ENCODE results near the gene SLC26A4.

DNA sequence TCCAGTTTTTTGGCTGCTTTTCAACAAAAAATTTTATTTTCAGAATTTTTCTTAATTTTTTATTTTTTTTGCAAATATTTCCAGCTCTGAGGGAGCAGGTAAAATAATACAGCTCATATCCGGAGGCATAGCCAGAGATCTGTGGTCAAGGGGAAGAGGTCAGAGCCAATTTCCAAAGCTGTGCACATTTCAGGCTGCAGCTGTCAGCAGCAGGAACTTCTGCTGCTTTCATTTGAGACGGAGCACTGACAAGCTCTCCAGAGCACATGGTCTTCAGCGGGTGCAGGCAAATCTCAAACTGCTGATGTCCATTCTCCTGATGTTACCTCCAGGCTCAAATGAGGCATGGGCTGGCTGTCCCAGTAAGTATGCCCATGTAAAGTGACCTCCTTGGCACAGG is 31.1 kb downstream of the SLC26A4 start:
- TF ChIP-seq POLR2A (IDR thresholded peaks at IDR 0.05; ENCODE audit: low read length) = no peak
- TF ChIP-seq GATA1 (IDR thresholded peaks at IDR 0.05; ENCODE audit: low read depth, low read length) = no peak

Data from erythroblast (primary cell).